NCI-H2081 treated with DMSO at 0.1 percent for 48 hours (cell line): ENCODE results near the gene NR1D2.
A peak's percentile ranks its signal among the peaks of the same experiment; 100 is the strongest.

ENCODE experiments used
- DNase-seq: peaks from one replicate; lab custom pipeline; 2025; lab: John Stamatoyannopoulos, UW

Gene NR1D2

GRCh38 chr3:23931597-23931996 is 13.5 kb upstream of the NR1D2 start:
- no peak for DNase-seq

GRCh38 chr3:23932571-23932970 is 12.5 kb upstream of the NR1D2 start:
- DNase-seq: no peak

- no peak for DNase-seq
Observed at GRCh38 chr3:23934253-23934652, 10.8 kb upstream of the NR1D2 start.

- no peak for DNase-seq
Observed at GRCh38 chr3:23937296-23937695, 7.8 kb upstream of the NR1D2 start.

GRCh38 chr3:23938688-23939087 is 6.4 kb upstream of the NR1D2 start:
- DNase-seq: no peak

GRCh38 chr3:23940775-23941174 is 4.3 kb upstream of the NR1D2 start:
- no peak for DNase-seq

GRCh38 chr3:23941440-23941839 is 3.6 kb upstream of the NR1D2 start:
- no peak for DNase-seq

GRCh38 chr3:23942546-23942945 is 2.5 kb upstream of the NR1D2 start:
- no peak for DNase-seq

GRCh38 chr3:23944007-23944783 is 891 bp upstream of the NR1D2 start:
- no peak for DNase-seq

GRCh38 chr3:23945663-23945912 is 502 bp downstream of the NR1D2 start:
- DNase-seq: no peak

GRCh38 chr3:23945913-23946687 is 1.0 kb downstream of the NR1D2 start:
- DNase-seq: peak; percentile 83

GRCh38 chr3:23948761-23949160 is 3.7 kb downstream of the NR1D2 start:
- no peak for DNase-seq

- DNase-seq: no peak
Observed at GRCh38 chr3:23949784-23950183, 4.7 kb downstream of the NR1D2 start.

GRCh38 chr3:23950293-23950692 is 5.2 kb downstream of the NR1D2 start:
- no peak for DNase-seq

GRCh38 chr3:23952646-23953045 is 7.6 kb downstream of the NR1D2 start:
- no peak for DNase-seq

- DNase-seq: no peak
Observed at GRCh38 chr3:23953523-23953922, 8.4 kb downstream of the NR1D2 start.

GRCh38 chr3:23954144-23954543 is 9.1 kb downstream of the NR1D2 start:
- no peak for DNase-seq

GRCh38 chr3:23956701-23957100 is 11.6 kb downstream of the NR1D2 start:
- no peak for DNase-seq

- no peak for DNase-seq
Observed at GRCh38 chr3:23959135-23959900, 14.2 kb downstream of the NR1D2 start.

GRCh38 chr3:23960649-23961048 is 15.6 kb downstream of the NR1D2 start:
- no peak for DNase-seq

GRCh38 chr3:23961066-23961465 is 16.0 kb downstream of the NR1D2 start:
- no peak for DNase-seq

- no peak for DNase-seq
Observed at GRCh38 chr3:23961913-23962312, 16.8 kb downstream of the NR1D2 start.
